Mesenchymal stem cell (in vitro differentiated cells and primary cell): ENCODE data around the gene CHST1.

Source experiments
- DNase-seq: peaks from one replicate; pipeline ENCODE4 v3.0.0-alpha.2; 2013
- H2AFZ ChIP-seq: one replicate; pipeline ENCODE4 v1.6.1; 2013; ENCODE audit warnings: low read depth, mild to moderate bottlenecking, control low read depth, inconsistent platforms, low read length, moderate library complexity
- H2AK5ac ChIP-seq: 2 replicates; pipeline ENCODE4 v1.6.1; 2013; ENCODE audit warnings: low read length, moderate library complexity, mild to moderate bottlenecking, inconsistent platforms; ENCODE audit not compliant: severe bottlenecking
- H2BK120ac ChIP-seq: one replicate; pipeline ENCODE4 v1.6.1; 2013; ENCODE audit warnings: low read depth, mild to moderate bottlenecking, inconsistent platforms, low read length, moderate library complexity
- H2BK12ac ChIP-seq, 2 experiments: one replicate each; pipeline ENCODE4 v1.6.1; 2013; ENCODE audit warnings: inconsistent platforms in 2 of 2, low read length in 2 of 2, mild to moderate bottlenecking in 2 of 2, moderate library complexity in 2 of 2, control low read depth in 1 of 2
- H2BK15ac ChIP-seq: one replicate; pipeline ENCODE4 v1.6.1; 2013; ENCODE audit warnings: mild to moderate bottlenecking, low read depth, inconsistent platforms; ENCODE audit not compliant: poor library complexity, severe bottlenecking
- H2BK5ac ChIP-seq: 2 replicates; pipeline ENCODE4 v1.6.1; 2013; ENCODE audit warnings: low read depth, mild to moderate bottlenecking, low read length, control low read depth, inconsistent platforms; ENCODE audit not compliant: poor library complexity, severe bottlenecking
- H3K14ac ChIP-seq, 2 experiments: one replicate each; pipeline ENCODE4 v1.6.1; 2013; ENCODE audit warnings: inconsistent platforms in 2 of 2, low read length in 2 of 2, control low read depth in 1 of 2, mild to moderate bottlenecking in 1 of 2, moderate library complexity in 1 of 2
- H3K18ac ChIP-seq, 2 experiments: one replicate each; pipeline ENCODE4 v1.6.1; 2013; ENCODE audit warnings: inconsistent platforms in 2 of 2, low read length in 2 of 2, control low read depth in 1 of 2, low read depth in 1 of 2, mild to moderate bottlenecking in 1 of 2
- H3K23ac ChIP-seq, 2 experiments: one replicate each; pipeline ENCODE4 v1.6.1; 2013; ENCODE audit warnings: inconsistent platforms in 2 of 2, low read length in 2 of 2, mild to moderate bottlenecking in 2 of 2, moderate library complexity in 2 of 2, control low read depth in 1 of 2
- H3K27ac ChIP-seq: 2 replicates; pipeline ENCODE4 v1.5.1; 2013; ENCODE audit warnings: mild to moderate bottlenecking, moderate library complexity, low read length, control low read depth, inconsistent platforms; ENCODE audit not compliant: poor library complexity, severe bottlenecking
- H3K27me3 ChIP-seq, 2 experiments: 2 replicates each; pipeline versions ENCODE4 v1.6.1 to v1.7.0; 2013; ENCODE audit warnings: low read length in 2 of 2, mild to moderate bottlenecking in 2 of 2, moderate library complexity in 2 of 2, control low read depth in 1 of 2, inconsistent platforms in 1 of 2; ENCODE audit not compliant: control insufficient read depth in 1 of 2, insufficient read depth in 1 of 2
- H3K36me3 ChIP-seq, 2 experiments: 2 replicates each; pipeline versions ENCODE4 v1.6.1 to v1.7.0; 2013; ENCODE audit warnings: low read length in 2 of 2, control low read depth in 1 of 2, inconsistent platforms in 1 of 2, low read depth in 1 of 2, mild to moderate bottlenecking in 1 of 2; ENCODE audit not compliant: insufficient read depth in 2 of 2, control insufficient read depth in 1 of 2
- H3K4ac ChIP-seq, 2 experiments: one replicate each; pipeline ENCODE4 v1.6.1; 2013; ENCODE audit warnings: inconsistent platforms in 2 of 2, low read length in 2 of 2, mild to moderate bottlenecking in 2 of 2, moderate library complexity in 2 of 2, control low read depth in 1 of 2, low read depth in 1 of 2
- H3K4me1 ChIP-seq: 2 replicates; pipeline ENCODE4 v1.6.1; 2013; ENCODE audit warnings: low read depth, low read length, control low read depth; ENCODE audit not compliant: control insufficient read depth, insufficient read depth
- H3K4me2 ChIP-seq: 2 replicates; pipeline ENCODE4 v1.6.1; 2013; ENCODE audit warnings: low read length, mild to moderate bottlenecking, inconsistent platforms; ENCODE audit not compliant: poor library complexity, severe bottlenecking
- H3K4me3 ChIP-seq, 2 experiments: 2 replicates each; pipeline versions ENCODE4 v1.5.1 to v1.7.0; 2013; ENCODE audit warnings: low read length in 2 of 2, mild to moderate bottlenecking in 2 of 2, control low read depth in 1 of 2, low read depth in 1 of 2; ENCODE audit not compliant: insufficient read depth in 1 of 2
- H3K79me1 ChIP-seq: replicated peaks from 2 replicates; pipeline ENCODE4 v1.6.1; 2013; ENCODE audit warnings: mild to moderate bottlenecking, control low read depth, low read length, inconsistent platforms; ENCODE audit not compliant: poor library complexity, severe bottlenecking
- H3K9ac ChIP-seq: 2 replicates; pipeline ENCODE4 v1.7.0; 2013; ENCODE audit warnings: mild to moderate bottlenecking, low read length, moderate library complexity
- H3K9me3 ChIP-seq: 2 replicates; pipeline ENCODE4 v1.7.0; 2013; ENCODE audit warnings: mild to moderate bottlenecking, low read length; ENCODE audit not compliant: control insufficient read depth
- H4K8ac ChIP-seq: one replicate; pipeline ENCODE4 v1.6.1; 2013; ENCODE audit warnings: inconsistent platforms, mild to moderate bottlenecking, low read length, moderate library complexity
- H4K91ac ChIP-seq: one replicate; pipeline ENCODE4 v1.6.1; 2013; ENCODE audit warnings: mild to moderate bottlenecking, low read length, inconsistent platforms
- WGBS: methylation state at CpG from one replicate; pipeline ENCODE4 v1.1.7; 2013; ENCODE audit warnings: mixed read lengths; 5-methylcytosine and 5-hydroxymethylcytosine counted together

Gene CHST1

DNA sequence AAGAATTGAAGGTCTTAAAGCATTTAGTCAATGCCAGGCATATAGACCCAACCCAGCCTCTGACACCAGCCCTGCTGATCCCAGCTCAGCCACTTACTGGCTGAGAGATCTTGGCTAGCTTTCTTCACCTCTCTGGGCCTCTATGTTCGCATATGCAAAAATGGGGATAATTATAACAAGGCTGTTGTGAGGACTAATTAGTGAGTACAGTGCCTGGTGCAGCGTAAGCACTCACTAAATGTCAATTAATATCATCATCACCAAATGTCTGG, 10.5 kb downstream of the CHST1 start:
- 80% methylated on average over 1 of the region's 2 CpGs for WGBS

DNA sequence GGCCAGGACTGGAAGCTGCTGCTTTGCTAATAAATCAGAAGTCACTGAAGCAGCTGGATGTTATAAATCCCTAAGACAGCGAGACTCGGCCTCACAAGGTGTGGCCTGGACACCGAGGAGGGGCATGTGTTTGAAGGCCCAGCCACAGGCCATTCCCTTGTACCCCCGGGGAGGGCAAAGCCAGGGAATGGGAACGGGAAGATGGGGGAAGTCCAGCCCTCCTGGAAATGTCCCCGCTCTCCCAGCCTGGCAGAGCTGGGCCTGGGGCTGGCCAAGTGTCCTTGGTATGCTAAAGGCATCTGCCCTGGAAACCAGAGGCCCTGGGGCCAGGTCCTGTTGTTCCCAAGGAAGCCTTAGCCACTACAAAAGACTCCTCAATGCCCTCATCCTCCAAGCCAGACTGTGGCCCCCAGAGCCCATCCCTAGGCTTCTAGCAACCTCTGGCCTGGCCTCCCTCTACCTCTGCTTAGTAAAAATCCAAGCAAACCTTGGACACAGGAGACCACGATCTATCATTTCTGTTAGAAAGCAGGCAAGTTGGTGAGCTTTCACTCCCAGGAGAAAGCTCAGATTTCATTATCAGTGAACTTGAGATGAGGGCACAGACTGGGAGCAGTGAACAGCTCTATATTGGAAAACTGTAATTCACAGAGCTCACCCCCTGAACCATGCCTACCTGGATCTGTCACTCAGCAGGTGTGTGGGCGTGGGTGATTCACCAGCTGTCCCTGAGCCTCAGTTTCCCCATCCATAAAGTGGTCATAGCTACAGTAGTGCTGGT, 11.0 kb downstream of the CHST1 start:
- no peak overlapping the region for H3K27ac ChIP-seq
- H3K23ac ChIP-seq, result no peak overlapping the region
- no peak overlapping the region for H2BK5ac ChIP-seq
- no peak overlapping the region for H3K4me3 ChIP-seq
- H3K36me3 ChIP-seq, result peaks cover 0 to 22% of the 10 kb centered on the region in 2 experiments
- peaks cover 21% of the 10 kb centered on the region for H3K4me1 ChIP-seq
- no peak overlapping the region for H2BK120ac ChIP-seq
- H2BK12ac ChIP-seq, result no peak overlapping the region
- H3K9me3 ChIP-seq, result no peaks in the 10 kb centered on the region
- no peak overlapping the region for H2BK15ac ChIP-seq
- H3K9ac ChIP-seq, result no peak overlapping the region
- peak overlapping the region; percentile 29 for H4K8ac ChIP-seq
- no peak overlapping the region for H2AFZ ChIP-seq
- 51% methylated on average over 8 of the region's 8 CpGs for WGBS
- peaks cover 0 to 7% of the 10 kb centered on the region in 2 experiments for H3K27me3 ChIP-seq
- no peak overlapping the region for H3K4me2 ChIP-seq
- H3K14ac ChIP-seq, result no peak overlapping the region
- H3K4ac ChIP-seq, result peak overlapping the region in 1 of 2 experiments; percentile 28
- no peak overlapping the region for H3K18ac ChIP-seq
- no peak overlapping the region for H2AK5ac ChIP-seq
- H3K79me1 ChIP-seq, result no peaks in the 10 kb centered on the region
- no peak for DNase-seq
- no peak overlapping the region for H4K91ac ChIP-seq

More for the DNA sequence above, 10.5 kb downstream of the CHST1 start:
- H3K4ac ChIP-seq, result no peak overlapping the region
- H3K27me3 ChIP-seq, result peaks cover 0 to 11% of the 10 kb centered on the region in 2 experiments
- H3K14ac ChIP-seq, result no peak overlapping the region
- no peak overlapping the region for H3K4me3 ChIP-seq
- H3K4me2 ChIP-seq, result no peak overlapping the region
- H2BK5ac ChIP-seq, result no peak overlapping the region
- H2BK12ac ChIP-seq, result no peak overlapping the region
- no peak overlapping the region for H4K91ac ChIP-seq
- H2BK120ac ChIP-seq, result no peak overlapping the region
- H3K9ac ChIP-seq, result no peak overlapping the region
- H3K27ac ChIP-seq, result no peak overlapping the region
- peaks cover 2% of the 10 kb centered on the region for H3K79me1 ChIP-seq
- H2AFZ ChIP-seq, result no peak overlapping the region
- DNase-seq, result no peak
- peaks cover 0 to 16% of the 10 kb centered on the region in 2 experiments for H3K36me3 ChIP-seq
- no peak overlapping the region for H2BK15ac ChIP-seq
- peaks cover 22% of the 10 kb centered on the region for H3K4me1 ChIP-seq
- H3K18ac ChIP-seq, result no peak overlapping the region
- H2AK5ac ChIP-seq, result no peak overlapping the region
- no peak overlapping the region for H4K8ac ChIP-seq
- H3K23ac ChIP-seq, result no peak overlapping the region
- no peaks in the 10 kb centered on the region for H3K9me3 ChIP-seq

DNA sequence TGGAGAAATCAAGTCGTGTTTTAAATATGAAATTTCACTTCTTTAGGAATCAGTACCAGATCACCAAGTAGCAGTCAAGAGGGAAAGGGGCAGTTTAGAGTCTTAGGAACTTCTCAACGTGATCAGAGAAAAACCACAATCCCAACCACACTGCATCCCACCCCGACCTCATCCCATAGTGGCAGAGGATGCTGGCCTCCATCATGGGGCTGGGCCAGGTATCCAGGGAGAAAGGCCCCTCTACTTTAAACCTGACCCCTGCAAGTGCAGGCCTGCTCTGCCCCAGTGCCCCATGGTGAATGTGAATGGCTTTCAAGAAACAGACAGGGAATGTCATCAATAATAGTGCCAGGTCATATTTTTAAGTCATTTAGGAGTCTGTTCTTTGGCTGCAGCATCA, 12.1 kb downstream of the CHST1 start:
- no peak overlapping the region for H3K23ac ChIP-seq
- no peak overlapping the region for H3K18ac ChIP-seq
- H2BK5ac ChIP-seq, result no peak overlapping the region
- H3K4me3 ChIP-seq, result no peak overlapping the region
- H2AK5ac ChIP-seq, result no peak overlapping the region
- H3K9me3 ChIP-seq, result no peaks in the 10 kb centered on the region
- peaks cover 0 to 3% of the 10 kb centered on the region in 2 experiments for H3K27me3 ChIP-seq
- no peak overlapping the region for H4K91ac ChIP-seq
- H2BK15ac ChIP-seq, result no peak overlapping the region
- WGBS, result 73% methylated on average over 2 of the region's 3 CpGs
- H3K4me2 ChIP-seq, result no peak overlapping the region
- H3K9ac ChIP-seq, result no peak overlapping the region
- H2AFZ ChIP-seq, result no peak overlapping the region
- peaks cover 10% of the 10 kb centered on the region for H3K4me1 ChIP-seq
- no peak overlapping the region for H3K14ac ChIP-seq
- no peak overlapping the region for H2BK12ac ChIP-seq
- no peak for DNase-seq
- no peak overlapping the region for H4K8ac ChIP-seq
- peaks cover 0 to 23% of the 10 kb centered on the region in 2 experiments for H3K36me3 ChIP-seq
- no peak overlapping the region for H3K4ac ChIP-seq
- no peak overlapping the region for H3K27ac ChIP-seq
- no peak overlapping the region for H2BK120ac ChIP-seq
- no peaks in the 10 kb centered on the region for H3K79me1 ChIP-seq

DNA sequence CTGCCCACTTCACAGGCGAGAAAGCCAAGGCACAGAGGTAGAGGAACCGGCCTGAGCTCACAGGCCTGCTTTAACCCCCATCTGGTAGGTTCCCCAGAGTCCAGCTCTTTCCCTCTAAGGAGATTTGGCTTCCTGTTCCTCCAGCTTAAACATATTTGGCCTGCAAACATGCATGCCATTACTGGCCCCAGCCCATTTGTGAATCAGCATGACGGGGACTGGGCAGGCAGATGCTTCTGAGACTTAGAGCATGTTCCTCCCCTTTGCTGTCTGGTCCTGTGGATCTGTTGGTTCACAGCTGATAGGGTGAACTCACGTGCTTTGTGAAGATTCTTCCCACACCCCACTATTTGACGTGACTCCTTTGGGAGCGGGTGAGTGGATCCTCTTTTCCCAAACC, 12.6 kb downstream of the CHST1 start:
- DNase-seq, result no peak
- Histone ChIP-seq H2BK12ac (no peak overlapping the region), H2BK5ac (no peak overlapping the region), H2BK15ac (no peak overlapping the region), H3K27ac (no peak overlapping the region), H3K4me1 (peaks cover 10% of the 10 kb centered on the region), H3K9ac (no peak overlapping the region), H2AFZ (no peak overlapping the region), H3K36me3 (peaks cover 0 to 23% of the 10 kb centered on the region in 2 experiments), H3K9me3 (no peaks in the 10 kb centered on the region), H2BK120ac (no peak overlapping the region), H3K79me1 (no peaks in the 10 kb centered on the region), H3K4ac (no peak overlapping the region), H4K91ac (no peak overlapping the region), H2AK5ac (no peak overlapping the region), H3K14ac (no peak overlapping the region), H3K4me2 (no peak overlapping the region), H3K18ac (no peak overlapping the region), H4K8ac (no peak overlapping the region), H3K4me3 (no peak overlapping the region), H3K27me3 (peaks cover 0 to 7% of the 10 kb centered on the region in 2 experiments), H3K23ac (no peak overlapping the region)
- 76% methylated on average over 6 of the region's 6 CpGs for WGBS
